Measurements from ENCODE around the gene DIAPH3. TPM values are rescaled to one million over a fixed set of nuclear protein-coding genes. Genes with fewer than 3 reads are reported as not detected.
"Not testable (repeated sequence)": the region's sequence is repeated elsewhere in the genome, so short reads cannot be mapped to it uniquely, and the experiment has no call there.

DIAPH3 gene
- polyA plus RNA-seq, 1 of the 3 experiments (the other 2 are of a cell fraction) = 5.4 TPM

- Histone ChIP-seq H3K9me2 (no peaks in the 10 kb centered on the region), H3K4me1 (ENCODE audit: control insufficient read depth in 1 of 2, insufficient read depth in 2 of 2, low read depth in 1 of 2, low read length in 1 of 2) (no peaks in the 10 kb centered on the region), H3K9ac (no peak overlapping the region), H4K20me1 (ENCODE audit: insufficient read depth) (no peaks in the 10 kb centered on the region), H3K4me2 (no peak overlapping the region), H3K9me3 (no peaks in the 10 kb centered on the region), H3K4me3 (ENCODE audit: low read depth in 2 of 2, low read length in 1 of 2) (no peak overlapping the region), H3K27me3 (ENCODE audit: insufficient read depth) (no peaks in the 10 kb centered on the region), H3F3A (replicated peaks; ENCODE audit: insufficient read depth) (no peaks in the 10 kb centered on the region), H2AFZ (ENCODE audit: low read depth) (no peak overlapping the region), H3K27ac (ENCODE audit: low read depth in 2 of 2, low read length in 1 of 2) (no peak overlapping the region), H3K79me2 (ENCODE audit: insufficient read depth) (no peaks in the 10 kb centered on the region), H3K36me3 (replicated peaks in 1 of 2; ENCODE audit: control insufficient read depth in 1 of 2, insufficient read depth in 2 of 2, low read length in 1 of 2) (no peaks in the 10 kb centered on the region)
- ChIA-PET POLR2A (no interaction called here), CTCF (interaction anchor here (1.1 kb wide), 1 partner anchor 11 kb away, joined by 3 read pairs; no protein-coding TSS in a partner anchor)
- WGBS (ENCODE audit: low lambda C conversion rate) = 58% methylated on average over 2 of the region's 2 CpGs
- TF ChIP-seq GABPA (IDR thresholded peaks at IDR 0.05; ENCODE audit: low read depth) (no peak), USF1 (IDR thresholded peaks at IDR 0.05; ENCODE audit: borderline replicate concordance, low read depth) (no peak), RCOR1 (IDR thresholded peaks at IDR 0.05; ENCODE audit: low read length) (no peak), POLR2AphosphoS5 (IDR thresholded peaks at IDR 0.05; ENCODE audit: low read depth, low read length) (no peak), MXI1 (IDR thresholded peaks at IDR 0.05; ENCODE audit: low read depth, low read length) (no peak), YY1 (IDR thresholded peaks at IDR 0.05; ENCODE audit: low read depth) (no peak), NFIC (IDR thresholded peaks at IDR 0.05; ENCODE audit: borderline replicate concordance) (no peak), EP300 (IDR thresholded peaks at IDR 0.05; ENCODE audit: borderline replicate concordance in 1 of 2, low read depth in 1 of 2, low read length in 1 of 2) (no peak), USF2 (IDR thresholded peaks at IDR 0.05; ENCODE audit: borderline replicate concordance, low read depth, low read length) (no peak)
- DNase-seq = no peak
These were observed 47.8 kb upstream of the DIAPH3 start for GRCh38 chr13:60211548-60211947.

DNA sequence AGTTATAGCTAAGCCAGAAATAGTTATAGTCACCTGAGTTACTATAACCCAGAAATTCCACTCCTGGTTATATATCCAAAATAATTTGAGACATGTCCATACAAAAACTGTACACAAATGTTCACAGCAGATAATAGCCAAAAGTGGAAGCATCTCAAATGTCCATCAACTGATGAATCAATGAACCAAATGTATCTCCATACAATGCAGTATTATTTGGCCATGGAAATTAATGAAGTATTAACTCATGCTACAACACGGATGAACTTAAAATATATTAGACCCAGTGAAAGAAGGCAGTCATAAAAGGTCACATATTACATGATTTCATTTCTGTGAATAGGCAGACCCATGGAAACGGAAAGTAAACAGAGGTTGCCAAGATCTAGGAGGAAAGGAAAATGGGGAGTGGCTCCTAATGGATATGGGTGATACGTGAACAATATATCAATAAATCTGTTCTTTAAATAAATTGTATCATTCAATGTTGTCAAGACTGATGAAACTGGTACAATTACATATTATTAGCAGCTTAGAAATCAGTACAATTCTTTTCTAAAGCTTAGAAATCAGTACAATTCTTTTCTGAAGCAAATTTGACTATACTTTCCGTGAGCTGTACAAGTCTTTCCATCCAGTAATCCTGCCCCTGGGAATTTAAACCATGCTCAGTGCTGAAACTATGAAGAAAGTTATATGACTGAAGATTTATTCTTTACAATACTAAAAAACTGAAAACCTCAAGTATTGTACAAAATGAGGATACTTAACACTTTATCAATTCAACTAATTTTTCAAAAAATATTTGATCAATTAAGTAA, 47.0 kb upstream of the DIAPH3 start:
- Histone ChIP-seq H3K9me3 (no peaks in the 10 kb centered on the region), H3K27ac (ENCODE audit: low read depth in 2 of 2, low read length in 1 of 2) (no peak overlapping the region), H3K4me1 (ENCODE audit: control insufficient read depth in 1 of 2, insufficient read depth in 2 of 2, low read depth in 1 of 2, low read length in 1 of 2) (no peaks in the 10 kb centered on the region), H3K79me2 (ENCODE audit: insufficient read depth) (no peaks in the 10 kb centered on the region), H3K4me3 (ENCODE audit: low read depth in 2 of 2, low read length in 1 of 2) (no peak overlapping the region), H3F3A (replicated peaks; ENCODE audit: insufficient read depth) (no peaks in the 10 kb centered on the region), H3K4me2 (no peak overlapping the region), H2AFZ (ENCODE audit: low read depth) (no peak overlapping the region), H3K27me3 (ENCODE audit: insufficient read depth) (no peaks in the 10 kb centered on the region), H3K36me3 (replicated peaks in 1 of 2; ENCODE audit: control insufficient read depth in 1 of 2, insufficient read depth in 2 of 2, low read length in 1 of 2) (no peaks in the 10 kb centered on the region), H4K20me1 (ENCODE audit: insufficient read depth) (no peaks in the 10 kb centered on the region), H3K9me2 (no peaks in the 10 kb centered on the region), H3K9ac (no peak overlapping the region)
- WGBS (ENCODE audit: low lambda C conversion rate) = 63% methylated on average over 4 of the region's 4 CpGs
- CTCF ChIA-PET = interaction anchor here (1.1 to 1.2 kb wide), 2 partner anchors 10 to 14 kb away, joined by 3 read pairs; no protein-coding TSS in a partner anchor
- POLR2A ChIA-PET = no interaction called here
- TF ChIP-seq POLR2AphosphoS5 (IDR thresholded peaks at IDR 0.05; ENCODE audit: low read depth, low read length) (no peak), MEF2A (IDR thresholded peaks at IDR 0.05; ENCODE audit: borderline replicate concordance, low read depth) (no peak)
- DNase-seq = no peak

- DNase-seq; H3K79me2 ChIP-seq (ENCODE audit: insufficient read depth); H3K4me1 ChIP-seq (ENCODE audit: control insufficient read depth in 1 of 2, insufficient read depth in 2 of 2, low read depth in 1 of 2, low read length in 1 of 2); H3K9ac ChIP-seq; H2AFZ ChIP-seq (ENCODE audit: low read depth); H3K36me3 ChIP-seq (replicated peaks in 1 of 2; ENCODE audit: control insufficient read depth in 1 of 2, insufficient read depth in 2 of 2, low read length in 1 of 2); H3K4me3 ChIP-seq (ENCODE audit: low read depth in 2 of 2, low read length in 1 of 2); H3K27ac ChIP-seq (ENCODE audit: low read depth in 2 of 2, low read length in 1 of 2); POLR2A ChIA-PET; H3K9me2 ChIP-seq; H3F3A ChIP-seq (replicated peaks; ENCODE audit: insufficient read depth); H4K20me1 ChIP-seq (ENCODE audit: insufficient read depth); H3K9me3 ChIP-seq; H3K4me2 ChIP-seq; H3K27me3 ChIP-seq (ENCODE audit: insufficient read depth): not testable (repeated sequence)
- WGBS (ENCODE audit: low lambda C conversion rate) = 73% methylated on average over 4 of the region's 10 CpGs
- CTCF ChIA-PET = interaction anchor here (0.8 kb wide), 1 partner anchor 11 kb away, joined by 3 read pairs; no protein-coding TSS in a partner anchor
These were observed 41.8 kb upstream of the DIAPH3 start for GRCh38 chr13:60205499-60205898.

All from SK-N-SH (cell line).